Transverse colon (tissue), 4 donors: ENCODE data around the gene SDK2. TPM values are rescaled to one million over a fixed set of nuclear protein-coding genes. Genes with fewer than 3 reads are reported as not detected.
A peak's percentile ranks its signal among the peaks of the same experiment; 100 is the strongest.
"Not testable (repeated sequence)": the region's sequence is repeated elsewhere in the genome, so short reads cannot be mapped to it uniquely, and the experiment has no call there.

ENCODE experiments used
- DNase-seq: peaks from one replicate; pipeline ENCODE4 v3.0.0-alpha.2; 2019
- H3K27ac ChIP-seq, 4 donors: fragments of 200-600 bp; sonication (generic); 2 replicates each; pipeline ENCODE4 v1.5.1; 2016 to 2018; ENCODE audit warnings: inconsistent platforms in 4 of 4
- H3K27me3 ChIP-seq: fragments of 200-600 bp; sonication (generic); 2 replicates; pipeline ENCODE4 v1.5.1; 2017; ENCODE audit warnings: inconsistent platforms
- H3K36me3 ChIP-seq, 4 donors: fragments of 200-600 bp; sonication (generic); 2 replicates each; pipeline ENCODE4 v1.5.1; 2017 to 2019; ENCODE audit warnings: inconsistent platforms in 4 of 4
- H3K4me1 ChIP-seq, 4 donors: fragments of 200-600 bp; sonication (generic); 2 replicates each; pipeline ENCODE4 v1.5.1; 2017 to 2020; ENCODE audit warnings: inconsistent platforms in 4 of 4
- H3K4me3 ChIP-seq, 4 donors: fragments of 200-600 bp; sonication (generic); 1 replicate in 1 of 4; 2 replicates in 3 of 4; pipeline versions ENCODE4 v1.5.1 to v1.6.1; 2017 to 2019; ENCODE audit warnings: inconsistent platforms in 4 of 4
- H3K9me3 ChIP-seq, 2 donors: fragments of 200-600 bp; sonication (generic); 2 replicates each; pipeline ENCODE4 v1.5.1; 2017 to 2019; ENCODE audit warnings: inconsistent platforms in 2 of 2
- CTCF ChIP-seq, 5 experiments: fragments of 200-600 bp in 3 of 5; fragments of 450-650 bp in 2 of 5; sonication (generic) in 3 of 5; IDR thresholded peaks; 1 replicate in 2 of 5; 2 replicates in 3 of 5; pipeline ENCODE4 v1.5.1; 2016 to 2017; ENCODE audit warnings: antibody characterized with exemption in 5 of 5, inconsistent platforms in 3 of 5, mild to moderate bottlenecking in 2 of 5, moderate library complexity in 1 of 5
- EP300 ChIP-seq: sonication (generic); formaldehyde crosslinking; IDR thresholded peaks from one replicate; pipeline ENCODE4 v1.6.1; 2017; ENCODE audit warnings: antibody characterized with exemption, low read depth
- POLR2A ChIP-seq: fragments of 450-650 bp; IDR thresholded peaks from one replicate; pipeline ENCODE4 v1.6.1; 2016; ENCODE audit warnings: antibody characterized with exemption, mild to moderate bottlenecking, moderate library complexity
- POLR2AphosphoS5 ChIP-seq, 3 donors: sonication (generic); formaldehyde crosslinking; IDR thresholded peaks; one replicate each; pipeline ENCODE4 v1.6.1; 2016; ENCODE audit warnings: antibody characterized with exemption in 3 of 3
- WGBS, 2 donors: methylation state at CpG; one replicate each; pipeline ENCODE4 v1.1.5; 2018; ENCODE audit warnings: low coverage in 1 of 2; 5-methylcytosine and 5-hydroxymethylcytosine counted together
- in situ Hi-C, 4 donors: fragments of 200-750 bp; cut with MboI; loops; one replicate each; pipeline versions ENCODE4 v1.15.0 to v1.15.1; 2017; ENCODE audit warnings: low sequenced_read_pairs in 3 of 4, low pct_ligation_motif_present in 1 of 4, low pct_unique_long_range_greater_than_20kb in 1 of 4
- intact Hi-C: fragments of 100-400 bp; cut with DNase I; formaldehyde crosslinking; loops from one replicate; pipeline ENCODE4 v1.15.1; 2023; ENCODE audit warnings: low total_unique reads
- total RNA-seq, 4 donors: library from RNA; depleted of rRNA; stranded (reverse); fragments of >200 nt; gene quantifications; one replicate each; pipeline ENCODE4 v1.1.0, GENCODE V29; 2016

SDK2 gene
- total RNA-seq, 4 donors from 2014 or later, result 2.6 to 9.8 (median 3.4) TPM

GRCh38 chr17:73334771-73335513 lies 309.3 kb downstream of the SDK2 start:
- in situ Hi-C loops (no loop called here), intact Hi-C loops (no loop called here)
- Histone ChIP-seq H3K4me3 (no peak overlapping the region), H3K36me3 (no peaks in the 10 kb centered on the region), H3K4me1 (peaks cover 0 to 7% (median 3%) of the 10 kb centered on the region in 4 donors), H3K27me3 (no peaks in the 10 kb centered on the region), H3K9me3 (no peaks in the 10 kb centered on the region), H3K27ac (peak overlapping the region; percentile 21 to 73 (median 41))
- DNase-seq, result peak; percentile 26
- 50 to 60% methylated on average over 2 to 10 of the region's 12 CpGs for WGBS, 2 donors
- TF ChIP-seq POLR2A, result no peak
- TF ChIP-seq POLR2AphosphoS5 (IDR thresholded peaks at IDR 0.05), result no peak
- TF ChIP-seq EP300, result no peak
- TF ChIP-seq CTCF (IDR thresholded peaks at IDR 0.05), result no peak

GRCh38 chr17:73333445-73333844 lies 310.8 kb downstream of the SDK2 start:
- H3K27ac ChIP-seq, H3K9me3 ChIP-seq, DNase-seq, H3K4me3 ChIP-seq, in situ Hi-C loops, H3K4me1 ChIP-seq, intact Hi-C loops, H3K27me3 ChIP-seq, H3K36me3 ChIP-seq: not testable (repeated sequence)
- whole genome bisulfite sequencing, 2 donors, result 82 to 94% methylated on average over 2 to 9 of the region's 9 CpGs

- intact Hi-C loops, result no loop called here
- WGBS, 2 donors, result 64 to 66% methylated on average over 3 of the region's 3 CpGs
- in situ Hi-C loops, result no loop called here
These were observed 313.2 kb downstream of the SDK2 start for GRCh38 chr17:73331060-73331459.

GRCh38 chr17:73327676-73328075 lies 316.6 kb downstream of the SDK2 start:
- Histone ChIP-seq H3K27ac (no peak overlapping the region), H3K4me1 (peaks cover 0 to 3% (median 0%) of the 10 kb centered on the region in 4 donors), H3K36me3 (no peaks in the 10 kb centered on the region), H3K4me3 (no peak overlapping the region), H3K27me3 (no peaks in the 10 kb centered on the region), H3K9me3 (no peaks in the 10 kb centered on the region)
- TF ChIP-seq CTCF (IDR thresholded peaks at IDR 0.05) (no peak), POLR2AphosphoS5 (IDR thresholded peaks at IDR 0.05) (no peak)
- intact Hi-C loops (no loop called here), in situ Hi-C loops (no loop called here)
- WGBS, 2 donors, result 82 to 94% methylated on average over 2 to 7 of the region's 7 CpGs
- no peak for DNase-seq

More at GRCh38 chr17:73331060-73331459, 313.2 kb downstream of the SDK2 start:
- H3K36me3 ChIP-seq, result no peaks in the 10 kb centered on the region
- H3K4me1 ChIP-seq, result no peaks in the 10 kb centered on the region
- no peak for TF ChIP-seq POLR2AphosphoS5 (IDR thresholded peaks at IDR 0.05)
- TF ChIP-seq EP300, result no peak
- TF ChIP-seq POLR2A, result no peak
- TF ChIP-seq CTCF (IDR thresholded peaks at IDR 0.05), result no peak
- H3K9me3 ChIP-seq, result no peaks in the 10 kb centered on the region
- no peaks in the 10 kb centered on the region for H3K27me3 ChIP-seq
- H3K27ac ChIP-seq, result no peak overlapping the region
- no peak for DNase-seq
- H3K4me3 ChIP-seq, result no peak overlapping the region

- Histone ChIP-seq H3K27me3 (no peaks in the 10 kb centered on the region), H3K27ac (peak overlapping the region in 2 of 4 donors; percentile 16 to 38), H3K9me3 (no peaks in the 10 kb centered on the region), H3K36me3 (no peaks in the 10 kb centered on the region), H3K4me3 (no peak overlapping the region), H3K4me1 (peaks cover 0 to 3% (median 0%) of the 10 kb centered on the region in 4 donors)
- WGBS, 2 donors, result 48 to 80% methylated on average over 1 to 4 of the region's 4 CpGs
- intact Hi-C loops, result no loop called here
- peak; percentile 6 to 34 (median 18) for TF ChIP-seq POLR2AphosphoS5 (IDR thresholded peaks at IDR 0.05)
- TF ChIP-seq EP300, result no peak
- no peak for DNase-seq
- in situ Hi-C loops, result no loop called here
These were observed 318.8 kb downstream of the SDK2 start for GRCh38 chr17:73325527-73325842.
